Lower lobe of right lung (tissue), 2 donors: ENCODE data around the gene PROCR. TPM values are rescaled to one million over a fixed set of nuclear protein-coding genes. Genes with fewer than 3 reads are reported as not detected.
A peak's percentile ranks its signal among the peaks of the same experiment; 100 is the strongest.
"Not testable (repeated sequence)": the region's sequence is repeated elsewhere in the genome, so short reads cannot be mapped to it uniquely, and the experiment has no call there.

Source experiments
- ATAC-seq, 2 donors: fragments of 200-7000 bp; cut with Tn5 transposase; one replicate each; pipeline ENCODE4 v1.9.1; 2020 to 2022; ENCODE audit warnings: mild to moderate bottlenecking in 2 of 2, moderate library complexity in 2 of 2
- DNase-seq: peaks from one replicate; pipeline ENCODE4 v3.0.0-alpha.2; 2020
- H3K27ac ChIP-seq: fragments of 200-600 bp; one replicate; pipeline ENCODE4 v1.8.0; 2022
- H3K27me3 ChIP-seq: fragments of 200-600 bp; one replicate; pipeline ENCODE4 v1.8.0; 2022; ENCODE audit warnings: low read depth
- H3K36me3 ChIP-seq: fragments of 200-600 bp; one replicate; pipeline ENCODE4 v1.8.0; 2022; ENCODE audit warnings: mild to moderate bottlenecking
- H3K4me1 ChIP-seq: fragments of 200-600 bp; one replicate; pipeline ENCODE4 v1.8.0; 2022
- H3K4me3 ChIP-seq: fragments of 200-600 bp; one replicate; pipeline ENCODE4 v1.8.0; 2022; ENCODE audit warnings: mild to moderate bottlenecking
- H3K9me3 ChIP-seq: fragments of 200-600 bp; one replicate; pipeline ENCODE4 v1.8.0; 2022
- intact Hi-C: fragments of 100-400 bp; cut with DNase I; formaldehyde crosslinking; loops from one replicate; pipeline ENCODE4 v1.11.0; 2022
- total RNA-seq: library from RNA; stranded (reverse); fragmentation: NEBNext Ultra II Directional; extraction: Animal tissue kit (Norgen Biotek cat#: 25700); gene quantifications from one replicate; pipeline ENCODE4 v1.2.1, GENCODE V29; 2021
- TF ChIP-seq, protein P1 (sequence below): fragments of 200-600 bp; IDR thresholded peaks from one replicate; pipeline ENCODE4 v1.8.0; 2022; ENCODE audit warnings: antibody characterized with exemption, mild to moderate bottlenecking
- donor health status: DM: no; HTN: yes; CAD: no; lungs with severe emphysema.

The PROCR gene
- total RNA-seq, 1 donor from 2014 or later, result 15.7 TPM

DNA sequence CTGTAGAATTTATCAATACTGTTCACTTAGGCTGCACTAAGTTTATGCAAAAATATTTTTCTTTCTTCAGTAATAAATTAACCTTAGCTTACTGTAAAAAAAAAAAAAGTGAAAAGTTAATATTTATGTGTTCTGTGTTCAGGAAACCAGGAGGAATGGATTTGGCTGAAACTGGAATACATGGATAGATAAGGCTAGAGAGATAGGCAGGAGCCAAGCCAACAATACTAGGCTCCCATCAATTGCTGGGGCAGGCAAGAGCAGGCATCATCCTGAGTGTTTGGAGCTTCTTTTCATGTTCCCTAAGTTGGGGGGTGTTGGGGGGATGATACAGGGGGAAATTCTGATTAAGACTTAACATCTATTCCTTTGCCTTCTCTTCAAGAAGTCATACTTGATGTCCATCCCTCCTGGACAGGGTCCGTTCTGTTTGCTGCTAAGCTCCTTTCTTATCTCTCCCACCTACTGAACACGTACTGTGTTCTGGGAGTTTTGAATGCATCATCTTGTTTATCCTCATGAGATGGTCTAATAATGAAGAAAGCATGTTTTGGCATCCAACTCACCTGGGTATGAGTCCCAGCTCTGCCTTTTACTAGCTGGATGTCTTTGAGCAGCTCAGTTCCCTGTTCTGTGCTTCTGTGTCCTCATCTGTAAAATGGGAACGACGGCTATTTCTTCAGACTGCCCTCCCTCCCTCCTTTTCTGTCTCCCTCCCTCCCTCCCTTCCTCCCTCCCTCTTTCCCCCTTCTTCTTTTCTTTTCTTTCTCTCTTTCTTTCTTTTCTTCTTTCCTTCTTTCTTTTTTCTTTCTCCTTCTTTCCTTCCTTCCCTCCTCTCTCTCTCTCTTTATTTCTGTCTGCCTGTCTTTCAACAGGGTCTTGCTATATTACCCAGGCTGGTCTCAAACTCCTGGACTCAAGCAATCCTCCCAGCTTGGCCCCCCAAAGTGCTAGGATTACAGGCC, 6.4 kb upstream of the PROCR start:
- ATAC-seq, result no peak
- TF ChIP-seq, protein P1, sequence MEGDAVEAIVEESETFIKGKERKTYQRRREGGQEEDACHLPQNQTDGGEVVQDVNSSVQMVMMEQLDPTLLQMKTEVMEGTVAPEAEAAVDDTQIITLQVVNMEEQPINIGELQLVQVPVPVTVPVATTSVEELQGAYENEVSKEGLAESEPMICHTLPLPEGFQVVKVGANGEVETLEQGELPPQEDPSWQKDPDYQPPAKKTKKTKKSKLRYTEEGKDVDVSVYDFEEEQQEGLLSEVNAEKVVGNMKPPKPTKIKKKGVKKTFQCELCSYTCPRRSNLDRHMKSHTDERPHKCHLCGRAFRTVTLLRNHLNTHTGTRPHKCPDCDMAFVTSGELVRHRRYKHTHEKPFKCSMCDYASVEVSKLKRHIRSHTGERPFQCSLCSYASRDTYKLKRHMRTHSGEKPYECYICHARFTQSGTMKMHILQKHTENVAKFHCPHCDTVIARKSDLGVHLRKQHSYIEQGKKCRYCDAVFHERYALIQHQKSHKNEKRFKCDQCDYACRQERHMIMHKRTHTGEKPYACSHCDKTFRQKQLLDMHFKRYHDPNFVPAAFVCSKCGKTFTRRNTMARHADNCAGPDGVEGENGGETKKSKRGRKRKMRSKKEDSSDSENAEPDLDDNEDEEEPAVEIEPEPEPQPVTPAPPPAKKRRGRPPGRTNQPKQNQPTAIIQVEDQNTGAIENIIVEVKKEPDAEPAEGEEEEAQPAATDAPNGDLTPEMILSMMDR, result no peak
- H3K27ac ChIP-seq, result no peak overlapping the region

DNA sequence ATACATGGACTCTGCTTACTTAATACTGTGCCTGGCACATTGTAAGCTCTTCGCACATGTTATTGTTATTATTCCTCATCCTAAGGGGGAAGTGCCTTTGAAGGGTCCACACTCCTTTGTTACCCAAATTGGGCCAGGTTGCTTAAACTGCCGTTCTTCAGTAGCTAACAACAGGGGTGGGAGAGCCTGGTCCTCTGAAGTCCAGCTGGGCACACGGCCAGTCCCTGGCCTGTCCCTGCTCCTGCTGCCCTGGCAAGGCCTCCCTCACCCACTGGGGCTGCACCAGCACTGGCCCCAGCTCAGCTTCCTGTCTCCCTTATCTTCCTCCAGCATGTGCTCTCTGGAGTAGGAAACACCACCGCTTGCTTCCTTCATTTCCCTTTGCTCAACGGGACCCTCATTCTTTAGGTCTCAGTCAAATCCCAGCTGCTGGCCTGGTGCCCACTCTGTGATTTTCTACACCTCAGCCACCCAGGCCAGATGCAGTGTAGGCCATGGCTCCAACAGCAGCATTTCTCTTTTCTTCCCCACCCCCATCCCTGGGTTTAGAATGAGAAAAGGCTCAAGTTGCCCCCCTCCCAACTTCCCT, 5.5 kb upstream of the PROCR start:
- DNase-seq, result peak; percentile 56
- Histone ChIP-seq H3K27ac (no peak overlapping the region), H3K9me3 (no peaks in the 10 kb centered on the region), H3K27me3 (no peaks in the 10 kb centered on the region), H3K4me1 (peaks cover 15% of the 10 kb centered on the region), H3K36me3 (no peaks in the 10 kb centered on the region), H3K4me3 (no peak overlapping the region)
- intact Hi-C loops, result no loop called here
- TF ChIP-seq, protein P1, result no peak
- peak; percentile 79 for ATAC-seq

More for the DNA sequence above, 6.4 kb upstream of the PROCR start:
- intact Hi-C loops, result no loop called here
- Histone ChIP-seq H3K9me3 (no peaks in the 10 kb centered on the region), H3K36me3 (no peaks in the 10 kb centered on the region), H3K4me3 (no peak overlapping the region), H3K27me3 (no peaks in the 10 kb centered on the region), H3K4me1 (peaks cover 14% of the 10 kb centered on the region)
- DNase-seq, result no peak

DNA sequence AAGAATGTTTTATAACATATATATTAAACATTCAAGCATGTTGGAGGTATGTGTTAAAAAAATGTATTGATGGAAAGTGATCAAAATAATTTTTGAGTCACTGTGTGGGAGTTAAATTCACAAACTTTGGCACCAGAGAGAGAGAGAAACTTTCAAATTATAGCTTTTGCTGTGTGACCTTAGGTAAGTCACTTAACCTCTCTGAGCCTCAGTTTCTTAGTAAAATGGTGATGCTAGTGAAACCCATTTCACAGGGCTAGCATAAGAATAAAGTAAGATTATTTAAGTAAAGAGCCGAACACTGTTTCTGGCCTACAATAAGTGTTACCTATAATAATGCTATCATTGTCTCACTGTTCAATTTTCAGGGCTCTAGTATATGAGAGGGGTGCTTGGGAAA, 4.1 kb upstream of the PROCR start:
- intact Hi-C loops, result no loop called here
- TF ChIP-seq, protein P1, result no peak
- no peaks in the 10 kb centered on the region for H3K36me3 ChIP-seq

DNA sequence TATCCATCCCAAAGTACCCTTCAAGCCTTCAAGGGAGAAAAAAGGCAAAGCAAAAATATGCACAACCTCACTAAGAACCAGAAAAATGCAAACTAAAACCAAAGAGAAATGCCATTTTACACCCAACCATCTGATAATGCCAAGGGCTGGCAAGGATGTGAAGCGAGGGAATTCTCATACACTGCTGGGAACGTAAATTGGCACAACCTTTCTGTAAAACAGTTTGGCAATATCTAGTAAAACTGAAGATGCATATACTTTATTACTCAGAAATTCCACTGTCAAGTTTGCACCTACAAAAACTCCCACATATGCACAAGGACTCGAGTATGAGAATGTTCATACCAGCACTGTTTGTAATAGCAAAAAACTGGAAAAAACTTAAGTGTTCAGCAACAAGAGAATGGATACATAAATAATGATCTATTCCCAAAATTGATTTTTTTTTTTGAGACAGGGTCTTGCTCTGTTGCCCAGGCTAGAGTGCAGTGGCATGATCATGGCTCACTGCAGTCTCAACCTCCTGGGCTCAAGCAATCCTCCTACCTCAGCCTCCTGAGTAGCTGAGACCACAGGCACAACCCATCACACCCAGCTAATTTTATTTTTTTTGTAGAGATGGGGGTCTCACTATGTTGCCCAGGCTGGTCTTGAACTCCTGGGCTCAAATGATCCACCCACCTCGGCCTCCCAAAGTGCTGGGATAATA, 3.0 kb upstream of the PROCR start:
- H3K4me1 ChIP-seq, result peaks cover 33% of the 10 kb centered on the region
- ATAC-seq, intact Hi-C loops, DNase-seq, H3K4me3 ChIP-seq, H3K27ac ChIP-seq, H3K27me3 ChIP-seq, H3K36me3 ChIP-seq, H3K9me3 ChIP-seq: not testable (repeated sequence)

More for the DNA sequence above, 4.1 kb upstream of the PROCR start:
- Histone ChIP-seq H3K27ac (no peak overlapping the region), H3K9me3 (no peaks in the 10 kb centered on the region), H3K4me1 (peaks cover 29% of the 10 kb centered on the region), H3K4me3 (no peak overlapping the region), H3K27me3 (no peaks in the 10 kb centered on the region)
- ATAC-seq (no peak), DNase-seq (no peak)

DNA sequence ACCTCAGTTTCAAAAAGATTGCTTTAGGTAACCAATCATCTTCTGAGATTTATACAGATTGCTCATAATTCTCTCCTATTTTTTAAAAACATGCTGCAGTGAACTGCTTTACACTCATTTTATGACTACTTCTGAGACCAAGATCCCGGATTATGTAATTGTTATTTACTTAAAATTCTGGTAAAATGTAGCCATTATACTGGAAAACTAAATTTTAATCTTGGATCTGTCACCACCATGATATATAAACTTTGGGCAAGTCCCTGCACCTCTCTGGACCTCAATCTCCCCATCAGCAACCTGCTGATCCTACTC, 477 bp upstream of the PROCR start:
- intact Hi-C loops, result no loop called here
- Histone ChIP-seq H3K36me3 (peaks cover 5% of the 10 kb centered on the region), H3K4me1 (peaks cover 28% of the 10 kb centered on the region), H3K27ac (peak overlapping the region; percentile 54), H3K9me3 (no peaks in the 10 kb centered on the region), H3K27me3 (no peaks in the 10 kb centered on the region), H3K4me3 (peak overlapping the region; percentile 49)
- ATAC-seq (no peak), DNase-seq (no peak)
- TF ChIP-seq, protein P1, result no peak
